Measurements from ENCODE around the gene SEC16A.

The SEC16A gene

GRCh38 chr9:136400038-136400834, 82.6 kb downstream of the SEC16A start, which contains the start of gene SNAPC4:
TSS of gene SNAPC4 (minus strand) at chr9:136400170. CDS start at chr9:136398428, 1,742 bp downstream.
- Histone ChIP-seq H3K9me3 (ENCODE audit: control insufficient read depth, insufficient read depth, low read length) (no peaks in the 10 kb centered on the region), H3K36me3 (ENCODE audit: control insufficient read depth, insufficient read depth, low read length) (peaks cover 54% of the 10 kb centered on the region), H3K27me3 (ENCODE audit: control insufficient read depth, insufficient read depth, low read length) (no peaks in the 10 kb centered on the region), H3K4me3 (ENCODE audit: low read depth, low read length) (peak within 1 kb of the TSS; percentile 84), H3K9ac (ENCODE audit: low read depth, low read length) (peak within 1 kb of the TSS; percentile 87), H3K4me1 (ENCODE audit: control insufficient read depth, insufficient read depth, low read length) (peaks cover 3% of the 10 kb centered on the region)

GRCh38 chr9:136399176-136400037, 83.4 kb downstream of the SEC16A start:
- Histone ChIP-seq H3K4me1 (ENCODE audit: control insufficient read depth, insufficient read depth, low read length) (peaks cover 3% of the 10 kb centered on the region), H3K4me3 (ENCODE audit: low read depth, low read length) (peak overlapping the region; percentile 84), H3K36me3 (ENCODE audit: control insufficient read depth, insufficient read depth, low read length) (peaks cover 54% of the 10 kb centered on the region), H3K9me3 (ENCODE audit: control insufficient read depth, insufficient read depth, low read length) (no peaks in the 10 kb centered on the region), H3K27me3 (ENCODE audit: control insufficient read depth, insufficient read depth, low read length) (no peaks in the 10 kb centered on the region), H3K9ac (ENCODE audit: low read depth, low read length) (peak overlapping the region; percentile 87)

- H3K9ac ChIP-seq (ENCODE audit: low read depth, low read length) = no peak overlapping the region
- peaks cover 54% of the 10 kb centered on the region for H3K36me3 ChIP-seq (ENCODE audit: control insufficient read depth, insufficient read depth, low read length)
- no peaks in the 10 kb centered on the region for H3K9me3 ChIP-seq (ENCODE audit: control insufficient read depth, insufficient read depth, low read length)
- no peaks in the 10 kb centered on the region for H3K27me3 ChIP-seq (ENCODE audit: control insufficient read depth, insufficient read depth, low read length)
- H3K4me3 ChIP-seq (ENCODE audit: low read depth, low read length) = peak overlapping the region; percentile 84
- H3K4me1 ChIP-seq (ENCODE audit: control insufficient read depth, insufficient read depth, low read length) = peaks cover 3% of the 10 kb centered on the region
These were observed 84.6 kb downstream of the SEC16A start for GRCh38 chr9:136398286-136398685.

DNA sequence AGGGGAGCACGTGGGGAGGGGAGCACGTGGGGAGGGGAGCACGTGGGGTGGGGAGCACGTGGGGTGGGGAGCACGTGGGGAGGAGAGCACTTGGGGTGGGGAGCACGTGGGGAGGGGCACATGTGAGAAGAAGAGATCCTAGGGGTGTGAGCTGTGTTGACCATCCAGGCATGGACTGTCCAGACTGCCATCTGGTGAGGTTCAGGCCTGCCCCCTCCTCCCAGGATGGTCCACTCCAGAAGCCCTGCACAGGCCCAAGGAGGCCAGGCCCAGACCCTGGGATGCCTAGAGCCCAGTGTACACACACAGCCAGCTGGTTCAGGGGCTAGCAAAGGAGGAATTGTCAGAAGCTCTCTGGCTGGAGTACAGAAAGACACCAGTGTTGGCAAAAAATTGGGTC, 85.2 kb downstream of the SEC16A start:
- H3K9me3 ChIP-seq (ENCODE audit: control insufficient read depth, insufficient read depth, low read length) = no peaks in the 10 kb centered on the region
- H3K9ac ChIP-seq (ENCODE audit: low read depth, low read length) = no peak overlapping the region
- H3K4me3 ChIP-seq (ENCODE audit: low read depth, low read length) = no peak overlapping the region
- H3K27me3 ChIP-seq (ENCODE audit: control insufficient read depth, insufficient read depth, low read length) = no peaks in the 10 kb centered on the region
- H3K36me3 ChIP-seq (ENCODE audit: control insufficient read depth, insufficient read depth, low read length) = peaks cover 58% of the 10 kb centered on the region
- H3K4me1 ChIP-seq (ENCODE audit: control insufficient read depth, insufficient read depth, low read length) = peaks cover 3% of the 10 kb centered on the region

DNA sequence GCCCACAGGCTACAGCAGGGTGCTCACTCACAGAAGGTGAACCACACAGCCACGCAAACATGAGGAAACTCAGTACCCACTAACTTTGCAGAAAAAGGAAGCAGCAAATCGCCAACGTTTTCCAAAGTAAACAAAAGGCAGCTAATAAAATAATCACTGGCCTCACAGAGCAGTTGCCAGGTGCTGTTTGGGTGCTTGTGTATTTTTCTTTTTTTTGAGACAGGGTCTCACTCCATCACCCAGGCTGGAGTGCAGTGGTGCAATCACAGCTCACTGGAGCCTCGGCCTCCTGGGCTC, 86.7 kb downstream of the SEC16A start:
- Histone ChIP-seq H3K4me3 (ENCODE audit: low read depth, low read length) (no peak overlapping the region), H3K27me3 (ENCODE audit: control insufficient read depth, insufficient read depth, low read length) (no peaks in the 10 kb centered on the region), H3K9ac (ENCODE audit: low read depth, low read length) (no peak overlapping the region), H3K4me1 (ENCODE audit: control insufficient read depth, insufficient read depth, low read length) (peaks cover 3% of the 10 kb centered on the region), H3K36me3 (ENCODE audit: control insufficient read depth, insufficient read depth, low read length) (peaks cover 69% of the 10 kb centered on the region), H3K9me3 (ENCODE audit: control insufficient read depth, insufficient read depth, low read length) (no peaks in the 10 kb centered on the region)

GRCh38 chr9:136395345-136396218, 87.3 kb downstream of the SEC16A start:
- H3K4me1 ChIP-seq (ENCODE audit: control insufficient read depth, insufficient read depth, low read length) = peaks cover 3% of the 10 kb centered on the region
- peaks cover 69% of the 10 kb centered on the region for H3K36me3 ChIP-seq (ENCODE audit: control insufficient read depth, insufficient read depth, low read length)
- H3K9ac ChIP-seq (ENCODE audit: low read depth, low read length) = no peak overlapping the region
- H3K27me3 ChIP-seq (ENCODE audit: control insufficient read depth, insufficient read depth, low read length) = no peaks in the 10 kb centered on the region
- H3K9me3 ChIP-seq (ENCODE audit: control insufficient read depth, insufficient read depth, low read length) = no peaks in the 10 kb centered on the region
- H3K4me3 ChIP-seq (ENCODE audit: low read depth, low read length) = no peak overlapping the region

DNA sequence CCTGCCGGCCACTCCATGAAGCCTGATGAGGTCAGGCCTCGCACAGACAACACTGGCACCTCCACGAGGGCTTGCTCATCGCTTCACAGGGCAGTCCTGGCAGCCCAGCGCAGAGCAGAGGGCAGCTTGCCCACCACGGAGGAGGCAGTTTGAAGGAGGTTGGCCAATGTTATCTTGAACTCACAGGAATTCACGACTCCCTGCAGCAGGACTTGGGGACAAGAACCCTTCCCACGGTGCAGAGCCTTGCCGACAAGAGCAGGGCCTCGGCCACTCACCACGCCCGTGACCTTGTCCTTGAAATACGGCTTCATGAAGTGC, 87.9 kb downstream of the SEC16A start:
- Histone ChIP-seq H3K9ac (ENCODE audit: low read depth, low read length) (no peak overlapping the region), H3K9me3 (ENCODE audit: control insufficient read depth, insufficient read depth, low read length) (no peaks in the 10 kb centered on the region), H3K36me3 (ENCODE audit: control insufficient read depth, insufficient read depth, low read length) (peaks cover 69% of the 10 kb centered on the region), H3K27me3 (ENCODE audit: control insufficient read depth, insufficient read depth, low read length) (no peaks in the 10 kb centered on the region), H3K4me3 (ENCODE audit: low read depth, low read length) (no peak overlapping the region), H3K4me1 (ENCODE audit: control insufficient read depth, insufficient read depth, low read length) (peaks cover 3% of the 10 kb centered on the region)

GRCh38 chr9:136394312-136395019, 88.4 kb downstream of the SEC16A start:
- H3K9ac ChIP-seq (ENCODE audit: low read depth, low read length) = no peak overlapping the region
- H3K4me1 ChIP-seq (ENCODE audit: control insufficient read depth, insufficient read depth, low read length) = peaks cover 3% of the 10 kb centered on the region
- no peaks in the 10 kb centered on the region for H3K27me3 ChIP-seq (ENCODE audit: control insufficient read depth, insufficient read depth, low read length)
- H3K36me3 ChIP-seq (ENCODE audit: control insufficient read depth, insufficient read depth, low read length) = peaks cover 71% of the 10 kb centered on the region
- H3K4me3 ChIP-seq (ENCODE audit: low read depth, low read length) = no peak overlapping the region
- H3K9me3 ChIP-seq (ENCODE audit: control insufficient read depth, insufficient read depth, low read length) = no peaks in the 10 kb centered on the region

DNA sequence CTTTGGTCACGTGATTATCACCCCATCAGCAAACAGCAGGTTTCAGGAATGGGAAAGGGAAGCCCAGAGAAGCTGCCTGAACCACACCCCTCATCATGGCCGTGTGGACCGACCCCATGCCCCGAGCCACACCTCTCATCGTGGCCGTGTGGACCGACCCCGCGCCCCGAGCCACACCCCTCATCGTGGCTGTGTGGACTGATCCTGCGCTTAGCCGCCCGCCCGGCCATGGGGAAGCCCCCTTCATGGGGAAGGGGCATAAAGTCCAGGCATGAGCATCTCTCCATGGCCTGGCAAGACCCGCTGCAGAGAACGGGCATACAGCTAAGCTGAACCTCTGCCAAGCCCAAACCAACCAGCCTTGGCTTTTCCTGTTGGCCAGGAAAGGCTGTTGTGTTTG, 89.3 kb downstream of the SEC16A start:
- Histone ChIP-seq H3K4me3 (ENCODE audit: low read depth, low read length) (no peak overlapping the region), H3K9ac (ENCODE audit: low read depth, low read length) (no peak overlapping the region), H3K9me3 (ENCODE audit: control insufficient read depth, insufficient read depth, low read length) (no peaks in the 10 kb centered on the region), H3K27me3 (ENCODE audit: control insufficient read depth, insufficient read depth, low read length) (no peaks in the 10 kb centered on the region), H3K4me1 (ENCODE audit: control insufficient read depth, insufficient read depth, low read length) (no peaks in the 10 kb centered on the region), H3K36me3 (ENCODE audit: control insufficient read depth, insufficient read depth, low read length) (peaks cover 76% of the 10 kb centered on the region)

DNA sequence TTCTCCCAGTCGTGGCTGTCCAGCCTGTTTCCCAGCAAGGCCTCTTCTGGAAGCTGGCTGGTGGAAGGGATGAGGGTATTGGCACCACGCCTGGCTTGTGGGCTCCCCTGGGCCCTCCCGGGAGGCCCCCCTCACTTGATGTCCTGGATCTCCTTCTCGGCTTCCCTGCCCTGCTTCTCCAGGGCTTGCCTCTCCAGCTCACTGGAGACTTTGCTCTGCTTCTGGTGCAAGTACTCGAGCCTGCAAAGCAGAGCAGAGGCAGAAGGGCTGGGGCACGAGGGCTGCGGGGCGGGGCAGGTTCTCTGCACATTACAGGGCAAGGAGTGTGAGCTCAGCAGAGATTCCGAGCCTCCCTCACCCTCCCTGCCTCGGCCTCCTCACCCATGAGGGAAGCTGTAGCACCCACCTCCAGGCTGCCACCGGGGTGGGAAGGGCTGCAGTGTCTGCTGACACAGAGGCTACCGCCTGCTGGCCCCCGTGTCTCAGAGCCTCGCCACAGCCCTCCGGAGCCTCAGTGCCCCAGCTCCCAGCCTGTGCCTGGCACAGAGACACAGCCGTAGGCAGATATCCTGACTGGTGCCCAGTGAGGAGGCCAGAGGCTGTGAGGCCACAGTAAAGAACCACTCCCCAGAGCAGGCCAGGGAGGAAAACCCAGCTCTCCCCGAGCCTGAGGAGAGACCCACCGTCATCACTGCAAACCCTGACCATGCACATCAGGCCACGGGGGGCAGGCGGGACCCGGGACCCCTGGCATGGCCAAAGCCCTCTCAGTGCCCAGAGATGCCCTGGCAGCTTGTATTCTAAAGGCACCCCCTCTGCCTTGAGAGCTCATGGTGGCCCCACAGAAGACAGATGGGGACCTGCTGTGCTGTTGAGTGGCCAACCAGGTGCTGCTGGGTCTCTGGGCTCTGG, 90.0 kb downstream of the SEC16A start:
- Histone ChIP-seq H3K36me3 (ENCODE audit: control insufficient read depth, insufficient read depth, low read length) (peaks cover 78% of the 10 kb centered on the region), H3K4me3 (ENCODE audit: low read depth, low read length) (no peak overlapping the region), H3K27me3 (ENCODE audit: control insufficient read depth, insufficient read depth, low read length) (no peaks in the 10 kb centered on the region), H3K9ac (ENCODE audit: low read depth, low read length) (no peak overlapping the region), H3K4me1 (ENCODE audit: control insufficient read depth, insufficient read depth, low read length) (no peaks in the 10 kb centered on the region), H3K9me3 (ENCODE audit: control insufficient read depth, insufficient read depth, low read length) (no peaks in the 10 kb centered on the region)
